GM12878 (cell line): ENCODE data around the gene DDRGK1.

Experiments
- CEBPB ChIP-seq, 2 experiments: fragments of 150-350 bp in 1 of 2; IDR thresholded peaks; 2 replicates each; pipeline ENCODE4 v1.6.1; 2012 to 2014; ENCODE audit warnings: low read depth in 2 of 2, low read length in 2 of 2, borderline replicate concordance in 1 of 2, inconsistent platforms in 1 of 2
- CTCF ChIP-seq, 3 experiments: IDR thresholded peaks in 2 of 3; conservative IDR thresholded peaks in 1 of 3; 2 replicates each; pipeline ENCODE4 v1.5.1; 2011; ENCODE audit warnings: low read depth in 3 of 3, low read length in 3 of 3, mild to moderate bottlenecking in 3 of 3, control low read depth in 2 of 3, moderate library complexity in 2 of 3, inconsistent platforms in 1 of 3, mixed read lengths in 1 of 3; ENCODE audit not compliant: control insufficient read depth in 2 of 3, insufficient read depth in 1 of 3; ENCODE audit errors: extremely low read depth in 1 of 3
- ELK1 ChIP-seq: IDR thresholded peaks from 2 replicates; pipeline ENCODE4 v1.6.1; 2012; ENCODE audit warnings: low read depth, low read length, improper control_type of control experiment
- JUND ChIP-seq: IDR thresholded peaks from 2 replicates; pipeline ENCODE4 v1.6.1; 2012; ENCODE audit warnings: low read depth, mild to moderate bottlenecking, low read length, improper control_type of control experiment, moderate library complexity
- MAX ChIP-seq: IDR thresholded peaks from 2 replicates; pipeline ENCODE4 v1.6.1; 2012; ENCODE audit warnings: low read depth, low read length, improper control_type of control experiment
- NFYB ChIP-seq: IDR thresholded peaks from 2 replicates; pipeline ENCODE4 v1.6.1; 2011; ENCODE audit warnings: low read depth, mild to moderate bottlenecking, low read length, improper control_type of control experiment, moderate library complexity; ENCODE audit not compliant: insufficient read depth
- POLR2A ChIP-seq: IDR thresholded peaks from 2 replicates; pipeline ENCODE4 v1.6.1; 2011; ENCODE audit warnings: low read depth, mild to moderate bottlenecking, low read length
- RAD21 ChIP-seq: IDR thresholded peaks from 2 replicates; pipeline ENCODE4 v1.6.1; 2011; ENCODE audit warnings: mild to moderate bottlenecking, low read depth, low read length, moderate library complexity; ENCODE audit not compliant: insufficient read depth
- SREBF1 ChIP-seq: IDR thresholded peaks from 2 replicates; pipeline ENCODE4 v1.6.1; 2012; ENCODE audit warnings: mild to moderate bottlenecking, low read length

- no peak for TF ChIP-seq ELK1
- TF ChIP-seq POLR2A = no peak
- TF ChIP-seq CEBPB (IDR thresholded peaks at IDR 0.05; ENCODE audit: borderline replicate concordance in 1 of 2, low read depth in 2 of 2, low read length in 2 of 2) = no peak
- TF ChIP-seq MAX = no peak
- no peak for TF ChIP-seq CTCF (IDR thresholded peaks at IDR 0.05 in 2 of 3, conservative IDR thresholded peaks at IDR 0.05 in 1 of 3; ENCODE audit: control insufficient read depth in 2 of 3, extremely low read depth in 1 of 3, insufficient read depth in 1 of 3, low read depth in 3 of 3, low read length in 3 of 3)
- no peak for TF ChIP-seq RAD21
- TF ChIP-seq NFYB = no peak
- TF ChIP-seq JUND = no peak
- TF ChIP-seq SREBF1 = no peak
These were observed 22.4 kb upstream of the DDRGK1 start for GRCh38 chr20:3226864-3227263.
